H1 (cell line): ENCODE measurements around the gene MTMR8. TPM values are rescaled to one million over a fixed set of nuclear protein-coding genes. Genes with fewer than 3 reads are reported as not detected.

Experiments used
- CTCF ChIA-PET: fragments of 300-600 bp; sonication (Branson Sonifier 250); formaldehyde crosslinking; loops from one replicate; lab custom pipeline; 2021; ENCODE audit not compliant: partially characterized antibody; lab: Charles Lee
- POLR2A ChIA-PET: fragments of 300-600 bp; sonication (Branson Sonifier 250); formaldehyde crosslinking; loops from one replicate; lab custom pipeline; 2021; ENCODE audit warnings: inconsistent platforms; ENCODE audit not compliant: partially characterized antibody; lab: Charles Lee
- DNase-seq, 2 experiments: peaks; one replicate each; pipeline versions ENCODE4 v3.0.0 to v3.0.0-alpha.2; 2010 to 2022; ENCODE audit warnings: low spot score in 2 of 2, low read depth in 1 of 2, mixed read lengths in 1 of 2
- FAIRE-seq: peaks from 2 replicates; lab custom pipeline; 2011; peaks lifted over from hg19 to GRCh38; lab: Jason Lieb, UNC
- H2AFZ ChIP-seq: 2 replicates; pipeline ENCODE4 v1.8.1; 2012; ENCODE audit warnings: low read length, inconsistent platforms
- H2AK5ac ChIP-seq: 2 replicates; pipeline ENCODE4 v1.6.1; 2013; ENCODE audit warnings: low read depth, low read length
- H2BK120ac ChIP-seq: replicated peaks from 2 replicates; pipeline ENCODE3; 2013; ENCODE audit warnings: low read depth, low read length, inconsistent platforms
- H2BK12ac ChIP-seq: 2 replicates; pipeline ENCODE4 v1.6.1; 2013; ENCODE audit warnings: low read depth, low read length
- H2BK15ac ChIP-seq: 2 replicates; pipeline ENCODE4 v1.6.1; 2013; ENCODE audit warnings: low read length
- H2BK20ac ChIP-seq: 2 replicates; pipeline ENCODE4 v1.6.1; 2013; ENCODE audit warnings: low read length
- H2BK5ac ChIP-seq: 2 replicates; pipeline ENCODE4 v1.6.1; 2013; ENCODE audit warnings: low read depth, low read length
- H3K14ac ChIP-seq: 2 replicates; pipeline ENCODE4 v1.6.1; 2013; ENCODE audit warnings: inconsistent platforms; ENCODE audit not compliant: insufficient read length
- H3K18ac ChIP-seq: 2 replicates; pipeline ENCODE4 v1.6.1; 2013; ENCODE audit warnings: low read length; ENCODE audit errors: extremely low read depth
- H3K23ac ChIP-seq: 2 replicates; pipeline ENCODE4 v1.6.1; 2013; ENCODE audit warnings: inconsistent platforms; ENCODE audit not compliant: insufficient read length
- H3K23me2 ChIP-seq: 2 replicates; pipeline ENCODE4 v1.6.1; 2013; ENCODE audit warnings: low read depth, low read length
- H3K27ac ChIP-seq: 2 replicates; pipeline ENCODE4 v1.6.1; 2011; ENCODE audit warnings: low read depth, low read length, inconsistent platforms
- H3K27me3 ChIP-seq, 4 experiments: replicated peaks in 1 of 4; 1 replicate in 1 of 4; 2 replicates in 3 of 4; pipeline versions ENCODE4 v1.6.1 to v1.8.1; 2011 to 2013; ENCODE audit warnings: low read length in 3 of 4, mild to moderate bottlenecking in 3 of 4, inconsistent platforms in 2 of 4, mixed read lengths in 2 of 4, moderate library complexity in 1 of 4; ENCODE audit not compliant: control insufficient read depth in 3 of 4, insufficient read depth in 3 of 4; ENCODE audit errors: extremely low read depth in 1 of 4
- H3K36me3 ChIP-seq, 4 experiments: 2 replicates each; pipeline versions ENCODE4 v1.6.1 to v1.8.1; 2011 to 2013; ENCODE audit warnings: mild to moderate bottlenecking in 4 of 4, low read length in 3 of 4, moderate library complexity in 2 of 4, control low read depth in 1 of 4, inconsistent platforms in 1 of 4; ENCODE audit not compliant: insufficient read depth in 4 of 4, control insufficient read depth in 2 of 4
- H3K4ac ChIP-seq: replicated peaks from 2 replicates; pipeline ENCODE3; 2013; ENCODE audit warnings: low read length, low read depth, mixed read lengths, inconsistent platforms; ENCODE audit not compliant: insufficient read length
- H3K4me1 ChIP-seq, 4 experiments: replicated peaks in 1 of 4; 1 replicate in 1 of 4; 2 replicates in 3 of 4; pipeline versions ENCODE4 v1.6.1 to v1.8.1; 2011 to 2013; ENCODE audit warnings: low read length in 3 of 4, inconsistent platforms in 2 of 4, mixed read lengths in 1 of 4; ENCODE audit not compliant: insufficient read depth in 4 of 4, control insufficient read depth in 3 of 4
- H3K4me2 ChIP-seq, 2 experiments: 2 replicates each; pipeline versions ENCODE4 v1.6.1 to v1.8.1; 2011 to 2013; ENCODE audit warnings: low read depth in 2 of 2, low read length in 2 of 2, control low read depth in 1 of 2, inconsistent platforms in 1 of 2, mild to moderate bottlenecking in 1 of 2; ENCODE audit not compliant: insufficient read depth in 1 of 2
- H3K4me3 ChIP-seq, 4 experiments: fragments of 200-600, 300-600 bp in 1 of 4; sonication (generic), shearing (Covaris generic), sonication (Bioruptor Twin) in 1 of 4; 2 replicates each; pipeline versions ENCODE4 v1.5.1 to v1.8.1; 2011 to 2016; ENCODE audit warnings: low read length in 4 of 4, low read depth in 3 of 4, control low read depth in 2 of 4, inconsistent platforms in 2 of 4, mild to moderate bottlenecking in 2 of 4, mixed read lengths in 1 of 4, moderate library complexity in 1 of 4; ENCODE audit not compliant: insufficient read depth in 2 of 4; ENCODE audit errors: extremely low read depth in 1 of 4
- H3K56ac ChIP-seq: replicated peaks from 2 replicates; pipeline ENCODE3; 2013; ENCODE audit warnings: low read depth, mild to moderate bottlenecking, mixed read lengths, low read length, inconsistent platforms; ENCODE audit not compliant: insufficient read length
- H3K79me1 ChIP-seq: 2 replicates; pipeline ENCODE4 v1.6.1; 2013; ENCODE audit warnings: low read depth, low read length, control low read depth
- H3K79me2 ChIP-seq, 2 experiments: 2 replicates each; pipeline versions ENCODE4 v1.6.1 to v1.8.1; 2012 to 2013; ENCODE audit warnings: low read length in 2 of 2, mild to moderate bottlenecking in 2 of 2, inconsistent platforms in 1 of 2; ENCODE audit not compliant: insufficient read depth in 2 of 2, control insufficient read depth in 1 of 2
- H3K9ac ChIP-seq, 4 experiments: replicated peaks in 1 of 4; 1 replicate in 1 of 4; 2 replicates in 3 of 4; pipeline versions ENCODE4 v1.6.1 to v1.8.1; 2011 to 2013; ENCODE audit warnings: low read depth in 3 of 4, low read length in 3 of 4, control low read depth in 2 of 4, mild to moderate bottlenecking in 2 of 4, moderate library complexity in 2 of 4, inconsistent platforms in 1 of 4; ENCODE audit errors: extremely low read depth in 1 of 4
- H3K9me3 ChIP-seq, 2 experiments: 2 replicates each; pipeline versions ENCODE4 v1.6.1 to v1.8.1; 2012 to 2013; ENCODE audit warnings: mild to moderate bottlenecking in 2 of 2, moderate library complexity in 2 of 2, control low read depth in 1 of 2, inconsistent platforms in 1 of 2, low read depth in 1 of 2, low read length in 1 of 2, mixed read lengths in 1 of 2; ENCODE audit not compliant: insufficient read depth in 2 of 2
- H4K20me1 ChIP-seq, 2 experiments: replicated peaks in 1 of 2; 2 replicates each; pipeline versions ENCODE3 to v1.8.1; 2011 to 2013; ENCODE audit warnings: inconsistent platforms in 2 of 2, low read length in 2 of 2, mild to moderate bottlenecking in 1 of 2; ENCODE audit not compliant: insufficient read depth in 2 of 2, control insufficient read depth in 1 of 2
- H4K5ac ChIP-seq: 2 replicates; pipeline ENCODE4 v1.6.1; 2013; ENCODE audit warnings: low read length, low read depth, mixed read lengths, inconsistent platforms; ENCODE audit not compliant: insufficient read length
- H4K8ac ChIP-seq: 2 replicates; pipeline ENCODE4 v1.8.0; 2013; ENCODE audit warnings: mild to moderate bottlenecking, moderate library complexity, low read length, inconsistent platforms; ENCODE audit not compliant: insufficient read depth; ENCODE audit errors: extremely low read depth
- H4K91ac ChIP-seq: replicated peaks from 2 replicates; pipeline ENCODE3; 2013; ENCODE audit warnings: low read length, mixed read lengths, inconsistent platforms; ENCODE audit not compliant: insufficient read length
- ASH2L ChIP-seq: fragments of 200-600, 300-600 bp; sonication (generic); IDR thresholded peaks from one replicate; pipeline ENCODE4 v1.7.1; 2017; ENCODE audit warnings: low read length
- CHD1 ChIP-seq: IDR thresholded peaks from 2 replicates; pipeline ENCODE4 v1.6.1; 2012; ENCODE audit warnings: low read depth, low read length, improper control_type of control experiment
- HDAC6 ChIP-seq: IDR thresholded peaks from one replicate; pipeline ENCODE4 v1.7.1; 2012; ENCODE audit warnings: low read depth, mild to moderate bottlenecking, inconsistent platforms, low read length, moderate library complexity
- MAX ChIP-seq: IDR thresholded peaks from 2 replicates; pipeline ENCODE4 v1.6.1; 2012; ENCODE audit warnings: inconsistent platforms
- POLR2AphosphoS5 ChIP-seq: IDR thresholded peaks from 2 replicates; pipeline ENCODE4 v1.6.1; 2011; ENCODE audit warnings: low read depth, low read length
- RFX5 ChIP-seq: IDR thresholded peaks from 2 replicates; pipeline ENCODE4 v1.6.1; 2011; ENCODE audit warnings: low read depth, low read length, improper control_type of control experiment, borderline replicate concordance
- RXRA ChIP-seq: IDR thresholded peaks from 2 replicates; pipeline ENCODE4 v1.6.1; 2011; ENCODE audit warnings: low read depth, mild to moderate bottlenecking, low read length, moderate library complexity; ENCODE audit not compliant: insufficient read depth
- SIN3A ChIP-seq, 2 experiments: IDR thresholded peaks in 1 of 2; conservative IDR thresholded peaks in 1 of 2; 2 replicates each; pipeline ENCODE4 v1.6.1; 2011 to 2012; ENCODE audit warnings: low read length in 2 of 2, improper control_type of control experiment in 1 of 2, low read depth in 1 of 2, mild to moderate bottlenecking in 1 of 2
- SP2 ChIP-seq: IDR thresholded peaks from 2 replicates; pipeline ENCODE4 v1.6.1; 2012; ENCODE audit warnings: mild to moderate bottlenecking, low read length, inconsistent platforms
- SRF ChIP-seq: IDR thresholded peaks from 2 replicates; pipeline ENCODE4 v1.6.1; 2011; ENCODE audit warnings: mild to moderate bottlenecking, low read depth, low read length, moderate library complexity
- TAF1 ChIP-seq: IDR thresholded peaks from 2 replicates; pipeline ENCODE4 v1.6.1; 2011; ENCODE audit warnings: mild to moderate bottlenecking, low read depth, low read length
- TAF7 ChIP-seq: optimal IDR thresholded peaks from 2 replicates; pipeline ENCODE3; 2011; ENCODE audit warnings: low read depth, mild to moderate bottlenecking, inconsistent platforms, low read length, moderate library complexity, borderline replicate concordance
- TEAD4 ChIP-seq: IDR thresholded peaks from 2 replicates; pipeline ENCODE4 v1.6.1; 2012; ENCODE audit warnings: low read depth, low read length, inconsistent platforms, mixed read lengths
- ZNF274 ChIP-seq: IDR thresholded peaks from 2 replicates; pipeline ENCODE4 v1.7.0; 2012; ENCODE audit warnings: low read length, borderline replicate concordance; ENCODE audit errors: extremely low read depth
- polyA plus RNA-seq, 7 experiments: library from polyadenylated mRNA; depleted of rRNA in 3 of 7; stranded (reverse) in 5 of 7; unstranded in 2 of 7; fragments of >200 nt in 5 of 7; fragments of 200-250 nt in 2 of 7; gene quantifications; 1 replicate in 5 of 7; 2 replicates in 1 of 7; 4 replicates in 1 of 7; pipeline versions ENCODE4 v1.2.1 to v1.2.3, GENCODE V29; 2011 to 2013; ENCODE audit warnings: missing spikeins in 2 of 7, mixed read lengths in 2 of 7
- total RNA-seq: library from RNA; stranded (reverse); fragmentation: NEBNext Ultra II Directional; extraction: Animal tissue kit (Norgen Biotek cat#: 25700); gene quantifications from 2 replicates; pipeline ENCODE4 v1.2.1, GENCODE V29; 2021

The MTMR8 gene
- total and polyA plus RNA-seq, 2 of the 8 experiments (the other 6 are each of a cell fraction or from before 2014, with no cell fraction given): 1.3 to 6.3 TPM

- no peak for FAIRE-seq
- ChIA-PET CTCF (no interaction called here), POLR2A (no interaction called here)
Observed at GRCh38 chrX:64428371-64428770, 33.1 kb upstream of the MTMR8 start.

More at GRCh38 chrX:64428371-64428770, 33.1 kb upstream of the MTMR8 start:
- Histone ChIP-seq H4K8ac (no peak overlapping the region), H4K20me1 (no peaks in the 10 kb centered on the region), H2BK120ac (no peak overlapping the region), H3K4me1 (peaks cover 0 to 5% (median 0%) of the 10 kb centered on the region in 4 experiments; a peak in 1 of 7 replicates), H3K27me3 (no peaks in the 10 kb centered on the region), H3K27ac (no peak overlapping the region), H2BK12ac (no peak overlapping the region), H3K79me2 (no peaks in the 10 kb centered on the region), H3K23me2 (no peaks in the 10 kb centered on the region), H3K18ac (no peak overlapping the region), H3K4me2 (no peak overlapping the region), H2AK5ac (no peak overlapping the region), H3K9ac (no peak overlapping the region), H3K23ac (no peak overlapping the region), H4K5ac (no peak overlapping the region), H3K4ac (no peak overlapping the region), H2BK15ac (no peak overlapping the region), H2BK20ac (no peak overlapping the region), H2AFZ (no peak overlapping the region), H3K56ac (no peak overlapping the region), H3K9me3 (no peaks in the 10 kb centered on the region), H2BK5ac (no peak overlapping the region), H3K14ac (no peak overlapping the region), H3K36me3 (no peaks in the 10 kb centered on the region), H4K91ac (no peak overlapping the region), H3K79me1 (no peaks in the 10 kb centered on the region), H3K4me3 (no peak overlapping the region)
- TF ChIP-seq POLR2AphosphoS5 (no peak), HDAC6 (no peak), RXRA (no peak), TAF1 (no peak), TEAD4 (no peak), SP2 (no peak), ZNF274 (no peak), SRF (no peak), SIN3A (conservative IDR thresholded peaks at IDR 0.05 in 1 of 2, IDR thresholded peaks at IDR 0.05 in 1 of 2; ENCODE audit: low read depth in 1 of 2, low read length in 2 of 2) (no peak), CHD1 (no peak), TAF7 (no peak), MAX (no peak), RFX5 (no peak), ASH2L (no peak)
- no peak for DNase-seq
